SK-N-SH (cell line): Measurements from ENCODE around the gene PNLIPRP1. TPM values are rescaled to one million over a fixed set of nuclear protein-coding genes. Genes with fewer than 3 reads are reported as not detected.

Experiments
- CTCF ChIA-PET: fragments of 300-600, 350-600 bp; formaldehyde crosslinking; extraction: SDS; loops from one replicate; lab custom pipeline; 2021; lab: Yijun Ruan, JAX
- POLR2A ChIA-PET: fragments of 350-600 bp; sonication (Branson Sonifier 250); formaldehyde crosslinking; extraction: SDS; loops from one replicate; lab custom pipeline; 2020; ENCODE audit warnings: antibody characterized with exemption, inconsistent platforms; lab: Yijun Ruan, JAX
- DNase-seq: peaks from one replicate; pipeline ENCODE4 v3.0.0; 2012
- H2AFZ ChIP-seq: fragments of 200-600 bp; sonication (generic); 2 replicates; pipeline ENCODE4 v1.8.1; 2016; ENCODE audit warnings: antibody characterized with exemption, mild to moderate bottlenecking, low read depth
- H3F3A ChIP-seq: fragments of 200-600 bp; sonication (generic); replicated peaks from 2 replicates; pipeline ENCODE3; 2016; ENCODE audit warnings: antibody characterized with exemption, mild to moderate bottlenecking; ENCODE audit not compliant: insufficient read depth
- H3K27ac ChIP-seq, 2 experiments: fragments of 200-500 bp in 1 of 2; fragments of 200-600 bp in 1 of 2; sonication (Bioruptor generic) in 1 of 2; sonication (generic), shearing (Covaris generic) in 1 of 2; 2 replicates each; pipeline versions ENCODE4 v1.5.1 to v1.6.1; 2014 to 2016; ENCODE audit warnings: low read depth in 2 of 2, inconsistent platforms in 1 of 2, low read length in 1 of 2, mild to moderate bottlenecking in 1 of 2, mixed read lengths in 1 of 2
- H3K27me3 ChIP-seq: fragments of 200-600 bp; sonication (generic), shearing (Covaris generic); 2 replicates; pipeline ENCODE4 v1.6.1; 2016; ENCODE audit warnings: mixed run types; ENCODE audit not compliant: insufficient read depth
- H3K36me3 ChIP-seq, 2 experiments: fragments of 200-500 bp in 1 of 2; fragments of 200-600 bp in 1 of 2; sonication (Bioruptor generic) in 1 of 2; sonication (generic) in 1 of 2; replicated peaks in 1 of 2; 2 replicates each; pipeline versions ENCODE3 to v1.5.1; 2014 to 2016; ENCODE audit warnings: low read length in 1 of 2, mild to moderate bottlenecking in 1 of 2; ENCODE audit not compliant: insufficient read depth in 2 of 2, control insufficient read depth in 1 of 2
- H3K4me1 ChIP-seq, 2 experiments: fragments of 200-500 bp in 1 of 2; fragments of 200-600 bp in 1 of 2; sonication (Bioruptor generic) in 1 of 2; sonication (generic), shearing (Covaris generic) in 1 of 2; 2 replicates each; pipeline versions ENCODE4 v1.5.1 to v1.6.1; 2014 to 2016; ENCODE audit warnings: low read depth in 1 of 2, low read length in 1 of 2, mixed run types in 1 of 2; ENCODE audit not compliant: insufficient read depth in 2 of 2, control insufficient read depth in 1 of 2
- H3K4me2 ChIP-seq: fragments of 200-600 bp; sonication (generic), shearing (Covaris generic); 2 replicates; pipeline ENCODE4 v1.6.1; 2017; ENCODE audit warnings: mixed run types
- H3K4me3 ChIP-seq, 2 experiments: fragments of 200-500 bp in 1 of 2; fragments of 200-600 bp in 1 of 2; sonication (Bioruptor generic) in 1 of 2; sonication (generic), shearing (Covaris generic) in 1 of 2; 2 replicates each; pipeline versions ENCODE4 v1.5.1 to v1.8.1; 2014 to 2016; ENCODE audit warnings: low read depth in 2 of 2, inconsistent platforms in 1 of 2, low read length in 1 of 2, mild to moderate bottlenecking in 1 of 2, mixed read lengths in 1 of 2, moderate library complexity in 1 of 2
- H3K79me2 ChIP-seq: fragments of 200-600 bp; sonication (generic); 2 replicates; pipeline ENCODE4 v1.8.1; 2017; ENCODE audit warnings: mild to moderate bottlenecking; ENCODE audit not compliant: insufficient read depth
- H3K9ac ChIP-seq: fragments of 200-600 bp; sonication (generic); 2 replicates; pipeline ENCODE4 v1.6.1; 2017; ENCODE audit warnings: mixed run types
- H3K9me2 ChIP-seq: fragments of 200-600 bp; sonication (generic); 2 replicates; pipeline ENCODE4 v1.6.1; 2017; ENCODE audit warnings: mixed run types
- H3K9me3 ChIP-seq: fragments of 200-600 bp; sonication (generic); 2 replicates; pipeline ENCODE4 v1.6.1; 2017; ENCODE audit warnings: mixed run types, mild to moderate bottlenecking, moderate library complexity
- H4K20me1 ChIP-seq: fragments of 200-600 bp; sonication (generic); 2 replicates; pipeline ENCODE4 v1.6.1; 2017; ENCODE audit warnings: mild to moderate bottlenecking, mixed run types; ENCODE audit not compliant: insufficient read depth
- ELF1 ChIP-seq: IDR thresholded peaks from 2 replicates; pipeline ENCODE4 v1.4.0; 2012
- EP300 ChIP-seq, 2 experiments: IDR thresholded peaks; 2 replicates each; pipeline versions ENCODE4 v1.4.0 to v1.6.1; 2012; ENCODE audit warnings: borderline replicate concordance in 1 of 2, low read depth in 1 of 2, low read length in 1 of 2
- FOSL2 ChIP-seq: IDR thresholded peaks from 2 replicates; pipeline ENCODE4 v1.4.0; 2012; ENCODE audit warnings: low read depth, mild to moderate bottlenecking, moderate library complexity, borderline replicate concordance
- FOXJ3 ChIP-seq: sonication (generic); formaldehyde crosslinking; IDR thresholded peaks from 2 replicates; pipeline ENCODE4 v1.5.1; 2020; ENCODE audit warnings: mild to moderate bottlenecking, missing genetic modification reagents
- GATA2 ChIP-seq: sonication (generic); formaldehyde crosslinking; IDR thresholded peaks from 2 replicates; pipeline ENCODE4 v1.5.0; 2020; ENCODE audit warnings: mild to moderate bottlenecking, missing genetic modification reagents
- IRF3 ChIP-seq: fragments of 150-350 bp; IDR thresholded peaks from 2 replicates; pipeline ENCODE4 v1.6.1; 2016; ENCODE audit warnings: mild to moderate bottlenecking, low read depth, low read length
- NFIC ChIP-seq: IDR thresholded peaks from 2 replicates; pipeline ENCODE4 v1.4.0; 2012; ENCODE audit warnings: borderline replicate concordance
- RAD21 ChIP-seq: IDR thresholded peaks from 2 replicates; pipeline ENCODE4 v1.6.1; 2012; ENCODE audit warnings: mild to moderate bottlenecking, low read length
- RFX5 ChIP-seq: IDR thresholded peaks from 2 replicates; pipeline ENCODE4 v1.6.1; 2012; ENCODE audit warnings: mild to moderate bottlenecking, improper control_type of control experiment, low read length
- RXRA ChIP-seq: IDR thresholded peaks from 2 replicates; pipeline ENCODE4 v1.4.0; 2012; ENCODE audit warnings: low read depth, mild to moderate bottlenecking, borderline replicate concordance
- SIN3A ChIP-seq: IDR thresholded peaks from 2 replicates; pipeline ENCODE4 v1.6.1; 2012; ENCODE audit warnings: low read depth, mild to moderate bottlenecking, low read length, moderate library complexity, borderline replicate concordance
- SMC3 ChIP-seq: IDR thresholded peaks from 2 replicates; pipeline ENCODE4 v1.6.1; 2012; ENCODE audit warnings: low read depth, low read length, improper control_type of control experiment
- TAF1 ChIP-seq: IDR thresholded peaks from 2 replicates; pipeline ENCODE4 v1.6.1; 2012; ENCODE audit warnings: low read depth, mild to moderate bottlenecking, low read length, moderate library complexity, borderline replicate concordance
- TEAD4 ChIP-seq: IDR thresholded peaks from 2 replicates; pipeline ENCODE4 v1.4.0; 2012; ENCODE audit warnings: mild to moderate bottlenecking, borderline replicate concordance; ENCODE audit not compliant: insufficient read depth
- WGBS: methylation state at CpG from one replicate; pipeline ENCODE4 v1.1.6; 2017; ENCODE audit warnings: low lambda C conversion rate; 5-methylcytosine and 5-hydroxymethylcytosine counted together
- polyA plus RNA-seq, 3 experiments: library from polyadenylated mRNA; depleted of rRNA; stranded (reverse); fragments of >200 nt; gene quantifications; 2 replicates each; pipeline ENCODE4 v1.2.3, GENCODE V29; 2012
- TF ChIP-seq, protein P1 (sequence below): IDR thresholded peaks from 2 replicates; pipeline ENCODE4 v1.6.1; 2012; ENCODE audit warnings: mild to moderate bottlenecking, low read depth, low read length, moderate library complexity
- TF ChIP-seq, protein P2 (sequence below): IDR thresholded peaks from 2 replicates; pipeline ENCODE4; 2012

The PNLIPRP1 gene
- polyA plus RNA-seq, 1 of the 3 experiments (the other 2 are of a cell fraction) = not detected

GRCh38 chr10:116611153-116611545, 20.4 kb downstream of the PNLIPRP1 start:
- POLR2A ChIA-PET = no interaction called here

DNA sequence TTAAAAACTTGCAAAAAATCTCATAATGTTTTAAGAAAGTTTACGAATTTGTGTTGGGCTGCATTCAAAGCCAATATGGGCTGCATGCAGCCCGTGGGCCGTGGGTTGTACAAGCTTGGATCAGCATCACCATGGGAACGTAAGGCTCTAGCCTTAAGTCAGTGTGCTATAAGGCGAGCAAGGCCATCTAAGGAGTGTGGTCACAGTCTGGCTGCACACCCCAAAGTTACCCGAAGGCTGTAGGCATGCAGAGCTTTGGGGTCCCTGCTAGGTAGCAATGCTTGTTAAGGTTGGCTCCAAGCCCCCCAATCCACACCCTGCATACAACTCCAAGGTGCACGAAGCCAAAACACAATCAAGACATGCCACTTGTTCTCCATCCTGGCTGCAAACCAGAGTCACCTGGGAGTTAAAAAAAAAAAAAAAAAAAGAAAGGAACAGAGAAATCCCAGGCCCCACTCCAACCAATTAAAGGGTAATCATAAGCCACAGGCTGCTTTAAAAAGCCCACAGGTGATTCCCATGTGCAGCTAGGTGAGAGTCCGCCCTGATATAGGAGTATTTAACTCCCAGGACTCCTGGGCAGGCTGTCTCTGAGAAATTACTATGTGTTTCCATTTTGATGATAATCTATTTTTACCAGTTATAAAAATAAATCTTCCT, 21.5 kb downstream of the PNLIPRP1 start:
- Histone ChIP-seq H3K36me3 (no peaks in the 10 kb centered on the region), H4K20me1 (no peaks in the 10 kb centered on the region)
- CTCF ChIA-PET = interaction anchor here (0.6 to 4.5 kb wide), 5 partner anchors 15 to 563 kb away, joined by 3 to 27 read pairs (median 8); no protein-coding TSS in a partner anchor
- TF ChIP-seq TAF1 (no peak), EP300 (IDR thresholded peaks at IDR 0.05; ENCODE audit: borderline replicate concordance in 1 of 2, low read depth in 1 of 2, low read length in 1 of 2) (no peak), IRF3 (no peak), FOXJ3 (no peak), SIN3A (no peak), GATA2 (CRISPR knock-in tag) (no peak), RAD21 (no peak), FOSL2 (no peak), RFX5 (no peak), RXRA (no peak)
- TF ChIP-seq, protein P1, sequence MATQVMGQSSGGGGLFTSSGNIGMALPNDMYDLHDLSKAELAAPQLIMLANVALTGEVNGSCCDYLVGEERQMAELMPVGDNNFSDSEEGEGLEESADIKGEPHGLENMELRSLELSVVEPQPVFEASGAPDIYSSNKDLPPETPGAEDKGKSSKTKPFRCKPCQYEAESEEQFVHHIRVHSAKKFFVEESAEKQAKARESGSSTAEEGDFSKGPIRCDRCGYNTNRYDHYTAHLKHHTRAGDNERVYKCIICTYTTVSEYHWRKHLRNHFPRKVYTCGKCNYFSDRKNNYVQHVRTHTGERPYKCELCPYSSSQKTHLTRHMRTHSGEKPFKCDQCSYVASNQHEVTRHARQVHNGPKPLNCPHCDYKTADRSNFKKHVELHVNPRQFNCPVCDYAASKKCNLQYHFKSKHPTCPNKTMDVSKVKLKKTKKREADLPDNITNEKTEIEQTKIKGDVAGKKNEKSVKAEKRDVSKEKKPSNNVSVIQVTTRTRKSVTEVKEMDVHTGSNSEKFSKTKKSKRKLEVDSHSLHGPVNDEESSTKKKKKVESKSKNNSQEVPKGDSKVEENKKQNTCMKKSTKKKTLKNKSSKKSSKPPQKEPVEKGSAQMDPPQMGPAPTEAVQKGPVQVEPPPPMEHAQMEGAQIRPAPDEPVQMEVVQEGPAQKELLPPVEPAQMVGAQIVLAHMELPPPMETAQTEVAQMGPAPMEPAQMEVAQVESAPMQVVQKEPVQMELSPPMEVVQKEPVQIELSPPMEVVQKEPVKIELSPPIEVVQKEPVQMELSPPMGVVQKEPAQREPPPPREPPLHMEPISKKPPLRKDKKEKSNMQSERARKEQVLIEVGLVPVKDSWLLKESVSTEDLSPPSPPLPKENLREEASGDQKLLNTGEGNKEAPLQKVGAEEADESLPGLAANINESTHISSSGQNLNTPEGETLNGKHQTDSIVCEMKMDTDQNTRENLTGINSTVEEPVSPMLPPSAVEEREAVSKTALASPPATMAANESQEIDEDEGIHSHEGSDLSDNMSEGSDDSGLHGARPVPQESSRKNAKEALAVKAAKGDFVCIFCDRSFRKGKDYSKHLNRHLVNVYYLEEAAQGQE = no peak
- TF ChIP-seq, protein P2, sequence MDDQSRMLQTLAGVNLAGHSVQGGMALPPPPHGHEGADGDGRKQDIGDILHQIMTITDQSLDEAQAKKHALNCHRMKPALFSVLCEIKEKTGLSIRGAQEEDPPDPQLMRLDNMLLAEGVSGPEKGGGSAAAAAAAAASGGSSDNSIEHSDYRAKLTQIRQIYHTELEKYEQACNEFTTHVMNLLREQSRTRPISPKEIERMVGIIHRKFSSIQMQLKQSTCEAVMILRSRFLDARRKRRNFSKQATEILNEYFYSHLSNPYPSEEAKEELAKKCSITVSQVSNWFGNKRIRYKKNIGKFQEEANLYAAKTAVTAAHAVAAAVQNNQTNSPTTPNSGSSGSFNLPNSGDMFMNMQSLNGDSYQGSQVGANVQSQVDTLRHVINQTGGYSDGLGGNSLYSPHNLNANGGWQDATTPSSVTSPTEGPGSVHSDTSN = no peak
- TF ChIP-seq, all 33 proteins: peak for 0
- H3K27ac ChIP-seq = no peak overlapping the region
- POLR2A ChIA-PET = no interaction called here
- peaks cover 0 to 7% of the 10 kb centered on the region in 2 experiments; a peak in 1 of 4 replicates for H3K4me1 ChIP-seq
- no peak overlapping the region for H3K9ac ChIP-seq
- H3K4me3 ChIP-seq = no peak overlapping the region
- no peaks in the 10 kb centered on the region for H3F3A ChIP-seq
- H3K79me2 ChIP-seq = no peaks in the 10 kb centered on the region
- no peak overlapping the region for H3K4me2 ChIP-seq
- no peaks in the 10 kb centered on the region for H3K9me3 ChIP-seq
- no peak for DNase-seq
- no peak overlapping the region for H2AFZ ChIP-seq
- H3K27me3 ChIP-seq = no peaks in the 10 kb centered on the region; the same call in 1 of the 2 replicates
- WGBS = 46% methylated on average over 7 of the region's 8 CpGs
- H3K9me2 ChIP-seq = no peaks in the 10 kb centered on the region

More at GRCh38 chr10:116611153-116611545, 20.4 kb downstream of the PNLIPRP1 start:
- H3K36me3 ChIP-seq = no peaks in the 10 kb centered on the region
- no peaks in the 10 kb centered on the region for H3K9me3 ChIP-seq
- H3K4me2 ChIP-seq = no peak overlapping the region
- H3K4me1 ChIP-seq = peaks cover 0 to 7% of the 10 kb centered on the region in 2 experiments; a peak in 1 of 4 replicates
- no peaks in the 10 kb centered on the region for H4K20me1 ChIP-seq
- H3K4me3 ChIP-seq = no peak overlapping the region
- 44% methylated on average over 3 of the region's 3 CpGs for WGBS
- H3K9ac ChIP-seq = no peak overlapping the region
- H3K9me2 ChIP-seq = no peaks in the 10 kb centered on the region
- no peaks in the 10 kb centered on the region; the same call in 1 of the 2 replicates for H3K27me3 ChIP-seq
- DNase-seq = no peak
- CTCF ChIA-PET = interaction anchor here (0.7 to 4.5 kb wide), 4 partner anchors 16 to 564 kb away, joined by 3 to 27 read pairs (median 10); no protein-coding TSS in a partner anchor
- no peak overlapping the region for H3K27ac ChIP-seq
- H2AFZ ChIP-seq = no peak overlapping the region
- H3F3A ChIP-seq = no peaks in the 10 kb centered on the region
- TF ChIP-seq GATA2 (CRISPR knock-in tag) (no peak), NFIC (no peak), SMC3 (no peak), TEAD4 (no peak), ELF1 (no peak)
- TF ChIP-seq, all 33 proteins: peak for 0
- H3K79me2 ChIP-seq = no peaks in the 10 kb centered on the region
